Right forelimb (tissue), 1 donor: ENCODE results near the gene CLDND2.
A peak's percentile ranks its signal among the peaks of the same experiment; 100 is the strongest.
"Not testable (repeated sequence)": the region's sequence is repeated elsewhere in the genome, so short reads cannot be mapped to it uniquely, and the experiment has no call there.

ENCODE experiments used
- DNase-seq: peaks from one replicate; pipeline ENCODE4 v3.0.0-alpha.2; 2018

The CLDND2 gene, protein sequence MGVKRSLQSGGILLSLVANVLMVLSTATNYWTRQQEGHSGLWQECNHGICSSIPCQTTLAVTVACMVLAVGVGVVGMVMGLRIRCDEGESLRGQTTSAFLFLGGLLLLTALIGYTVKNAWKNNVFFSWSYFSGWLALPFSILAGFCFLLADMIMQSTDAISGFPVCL

DNA sequence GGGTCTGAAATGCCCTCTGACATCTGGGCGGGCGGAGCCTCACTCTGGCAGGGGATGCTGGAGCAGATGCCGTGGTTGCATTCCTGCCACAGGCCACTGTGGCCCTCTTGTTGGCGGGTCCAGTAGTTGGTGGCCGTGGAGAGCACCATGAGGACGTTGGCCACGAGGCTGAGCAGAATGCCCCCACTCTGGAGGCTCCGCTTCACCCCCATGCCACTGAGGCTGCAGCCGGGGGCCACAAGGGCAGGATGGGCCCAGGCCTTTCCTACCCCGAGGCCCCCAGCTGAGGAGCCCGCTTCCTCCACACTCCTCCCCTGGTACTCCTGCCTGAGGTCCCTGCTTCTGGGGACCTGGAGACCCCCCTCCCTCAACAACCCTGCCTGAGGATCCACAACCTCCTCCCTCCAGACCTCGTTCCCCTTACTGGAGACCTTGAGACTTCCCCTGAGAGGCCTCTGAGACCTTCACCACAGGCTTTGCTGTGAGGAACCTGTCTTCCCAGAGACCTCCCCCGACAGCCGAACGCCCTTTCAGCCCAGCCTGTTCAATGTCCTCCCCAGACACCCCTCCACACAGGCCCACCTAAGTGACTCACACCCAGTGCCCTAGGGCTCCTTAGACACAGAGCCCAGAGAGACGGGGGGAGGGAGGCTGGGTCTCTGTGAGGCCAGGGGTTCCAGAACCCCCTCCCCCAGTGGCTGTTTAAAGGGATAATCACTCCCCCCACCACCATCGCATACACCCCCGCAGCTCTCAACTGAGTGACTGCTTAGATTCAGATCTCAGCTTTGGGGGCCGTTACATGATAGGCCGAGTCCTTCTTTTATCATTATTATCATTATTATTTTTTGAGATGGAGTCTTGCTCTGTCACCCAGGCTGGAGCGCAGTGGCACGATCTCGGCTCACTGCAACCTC lies at the start of gene CLDND2:
Gene CLDND2 (minus strand): TSS at position 638 of the 917 bp plus-strand sequence. CDS start 426 bp downstream, at position 212.
- no peak for DNase-seq

DNA sequence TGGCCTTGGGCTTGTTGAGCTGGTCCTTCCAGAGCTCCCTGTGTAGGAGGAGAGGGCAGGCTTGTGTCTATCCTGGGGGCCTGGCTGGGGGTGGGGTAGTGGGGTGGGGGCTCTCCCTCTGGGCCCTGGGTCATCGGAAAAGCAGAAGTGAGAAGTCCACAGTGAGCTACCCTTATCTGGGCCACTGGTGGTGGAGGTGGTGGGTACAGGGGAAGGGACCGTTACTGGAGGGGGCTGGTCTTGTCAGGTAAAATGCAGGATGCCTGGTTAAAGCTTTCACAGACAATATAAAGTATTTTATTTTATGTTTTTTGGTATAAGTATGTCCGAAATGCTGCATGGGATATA lies 49.0 kb upstream of the CLDND2 start:
- no peak for DNase-seq

- no peak for DNase-seq
These were observed 48.5 kb upstream of the CLDND2 start, which contains the start of gene SIGLEC10 for GRCh38 chr19:51417107-51417809. Gene SIGLEC10 (minus strand): TSS chr19:51417642. CDS start chr19:51417581, 61 bp downstream.

DNA sequence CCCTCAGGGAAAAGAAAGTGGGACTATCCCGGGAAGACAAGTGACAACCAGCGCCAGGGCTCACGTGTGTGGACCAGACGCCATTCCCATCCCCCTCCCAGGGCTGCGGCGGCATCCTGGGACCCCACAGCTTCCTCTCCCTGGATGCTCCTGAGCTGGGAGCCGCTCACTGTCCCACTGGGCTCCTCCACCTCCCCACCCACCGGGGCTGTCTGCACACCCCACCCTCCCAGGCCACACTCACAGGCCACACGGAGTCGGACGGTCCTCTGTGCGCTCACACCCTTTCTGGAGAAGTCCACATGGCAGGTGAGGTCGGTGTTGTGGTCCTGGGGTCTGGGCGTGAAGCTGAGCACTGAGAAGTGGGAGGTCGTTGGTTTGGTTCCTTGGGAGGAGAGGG lies 47.6 kb upstream of the CLDND2 start:
- not testable (repeated sequence) for DNase-seq

DNA sequence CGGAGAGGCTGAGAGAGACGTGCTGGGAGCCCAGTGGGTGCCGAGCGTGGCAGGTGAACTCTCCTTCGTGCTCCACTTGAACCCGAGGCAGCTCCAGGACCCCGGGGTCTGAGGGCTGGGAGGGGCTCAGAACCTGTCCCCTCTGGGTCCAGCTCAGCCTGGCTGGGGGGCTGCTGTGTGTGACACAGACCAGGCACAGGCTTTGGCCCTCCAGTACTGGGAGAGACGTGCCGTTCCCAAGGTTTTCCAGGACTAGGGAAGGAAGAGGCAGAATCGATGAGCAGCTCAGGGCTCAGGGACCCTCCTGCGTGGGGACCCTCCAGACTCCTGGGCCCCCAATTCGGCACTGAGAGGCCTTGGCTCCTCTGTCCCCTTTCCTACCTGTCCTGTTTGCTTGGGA lies 46.4 kb upstream of the CLDND2 start:
- no peak for DNase-seq

- no peak for DNase-seq
These were observed 42.3 kb upstream of the CLDND2 start for GRCh38 chr19:51410950-51411748.

GRCh38 chr19:51407511-51408131 lies 38.8 kb upstream of the CLDND2 start:
- no peak for DNase-seq

- no peak for DNase-seq
These were observed 33.3 kb upstream of the CLDND2 start for GRCh38 chr19:51402117-51402516.

- DNase-seq, result not testable (repeated sequence)
These were observed 31.1 kb upstream of the CLDND2 start for GRCh38 chr19:51399936-51400335.

- DNase-seq, result no peak
These were observed 30.4 kb upstream of the CLDND2 start for GRCh38 chr19:51399231-51399630.

DNA sequence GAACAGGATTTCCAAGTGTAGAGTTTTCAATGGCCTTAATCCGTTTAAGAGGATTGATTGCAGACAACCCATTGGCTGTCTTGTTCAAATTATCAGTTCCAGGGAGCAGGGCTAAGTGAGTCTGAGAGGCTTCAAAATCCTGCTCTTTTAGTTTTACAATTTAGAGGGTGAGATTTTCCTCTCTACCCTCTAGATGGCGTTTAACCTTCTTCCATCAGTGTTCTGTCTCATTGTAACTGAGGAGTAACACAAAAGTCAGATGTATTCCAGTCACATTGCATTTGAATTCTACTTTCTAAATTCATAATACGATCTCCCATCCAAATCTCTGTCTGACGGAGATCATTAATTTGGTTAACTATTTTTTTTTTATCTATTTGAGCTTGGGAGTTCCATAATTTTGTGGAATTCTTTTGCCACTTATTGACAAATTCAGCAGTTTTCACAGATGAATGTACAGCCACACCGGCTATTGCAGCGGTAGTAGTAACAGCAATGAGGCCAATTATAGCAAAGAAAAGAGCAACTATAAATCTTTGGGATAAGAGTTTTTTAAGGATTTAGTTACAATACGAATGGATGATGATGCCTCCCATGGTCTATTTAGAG lies 29.4 kb upstream of the CLDND2 start:
- DNase-seq, result no peak

DNA sequence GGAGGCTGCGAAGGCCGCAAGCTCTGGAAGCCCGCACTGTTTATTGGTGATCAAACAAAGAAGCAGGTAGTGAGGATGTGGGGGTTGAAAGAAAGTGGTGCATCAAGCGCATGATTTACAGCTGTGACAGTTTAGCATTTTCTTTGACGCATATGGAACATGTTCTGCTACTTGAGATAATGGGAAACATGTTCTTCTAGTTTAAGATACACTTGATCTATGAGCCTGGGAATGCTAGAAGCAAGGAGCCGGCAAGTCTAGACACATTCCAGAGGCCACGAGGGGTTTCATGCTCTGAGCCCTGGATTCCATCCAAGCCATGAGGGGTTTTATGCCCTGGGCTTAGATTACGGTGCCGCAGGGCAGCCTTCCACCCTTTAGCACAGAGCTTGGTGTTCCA lies 28.6 kb upstream of the CLDND2 start:
- DNase-seq, result not testable (repeated sequence)

DNA sequence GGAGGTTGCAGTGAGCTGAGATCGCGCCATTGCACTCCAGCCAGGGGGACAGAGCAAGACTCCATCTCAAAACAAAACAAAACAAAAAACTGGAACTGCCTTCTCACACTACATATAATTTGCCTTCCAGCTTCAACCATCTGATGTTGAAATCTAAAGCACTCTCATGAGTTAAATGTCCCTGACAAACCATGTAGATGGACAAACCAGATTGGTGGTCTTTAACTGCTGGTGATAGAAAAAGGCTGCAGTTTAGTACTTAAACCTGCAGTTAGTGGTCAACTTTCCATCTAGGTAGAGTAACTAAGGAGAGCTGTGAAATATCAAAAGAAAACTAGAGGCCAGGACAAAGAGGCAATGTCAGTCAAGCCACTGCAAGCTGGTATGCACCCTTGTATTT lies 27.4 kb upstream of the CLDND2 start:
- no peak for DNase-seq

GRCh38 chr19:51394050-51394836 lies 25.4 kb upstream of the CLDND2 start:
- DNase-seq, result peak; percentile 90

DNA sequence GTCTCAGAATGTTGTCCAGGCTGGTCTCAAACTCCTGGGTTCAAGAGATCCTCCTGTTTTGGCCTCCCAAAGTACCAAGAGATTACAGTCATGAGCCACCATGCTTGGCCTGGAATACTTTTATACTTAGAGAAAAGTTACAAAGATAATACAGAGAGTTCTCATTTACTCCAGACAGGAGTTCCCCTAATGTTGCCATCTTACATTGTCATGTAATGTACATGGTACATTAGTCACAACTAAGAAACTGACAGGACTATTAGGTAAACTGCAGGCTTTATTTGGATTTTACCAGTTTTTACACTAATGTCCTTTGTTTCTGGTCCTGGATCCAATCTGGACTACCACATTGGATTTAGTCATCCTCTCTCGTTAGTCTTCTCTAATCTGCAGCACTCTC lies 23.9 kb upstream of the CLDND2 start:
- no peak for DNase-seq

GRCh38 chr19:51391073-51391611 lies 22.3 kb upstream of the CLDND2 start:
- DNase-seq, result no peak

GRCh38 chr19:51389143-51389542 lies 20.3 kb upstream of the CLDND2 start:
- DNase-seq, result no peak

DNA sequence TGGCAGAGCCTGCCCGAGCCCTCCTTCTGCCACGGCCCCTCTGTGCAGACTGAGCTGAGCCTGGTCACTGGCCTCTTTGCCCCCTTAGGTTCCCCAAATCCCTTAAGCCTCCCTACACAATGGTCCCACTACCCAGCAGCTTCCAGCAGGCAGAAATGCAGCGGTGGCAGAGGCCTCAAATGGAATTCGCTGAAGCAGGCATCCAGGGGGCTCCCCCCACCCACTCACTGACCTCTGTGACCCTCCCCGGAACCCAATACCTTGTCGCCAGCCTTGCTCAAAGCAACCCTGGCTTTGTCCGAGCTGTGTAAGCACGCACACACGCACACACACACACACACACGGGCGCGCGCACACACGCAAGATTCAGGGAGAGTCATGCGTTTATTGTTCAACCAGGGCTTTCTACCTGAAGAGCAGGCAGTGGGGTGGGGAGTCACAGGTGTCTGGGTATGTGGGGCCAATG lies 19.2 kb upstream of the CLDND2 start, which contains the start of gene LIM2:
Gene LIM2 (minus strand): TSS at position 51 of the 466 bp plus-strand sequence. CDS start 531 bp downstream, outside the sequence.
- DNase-seq, result no peak

DNA sequence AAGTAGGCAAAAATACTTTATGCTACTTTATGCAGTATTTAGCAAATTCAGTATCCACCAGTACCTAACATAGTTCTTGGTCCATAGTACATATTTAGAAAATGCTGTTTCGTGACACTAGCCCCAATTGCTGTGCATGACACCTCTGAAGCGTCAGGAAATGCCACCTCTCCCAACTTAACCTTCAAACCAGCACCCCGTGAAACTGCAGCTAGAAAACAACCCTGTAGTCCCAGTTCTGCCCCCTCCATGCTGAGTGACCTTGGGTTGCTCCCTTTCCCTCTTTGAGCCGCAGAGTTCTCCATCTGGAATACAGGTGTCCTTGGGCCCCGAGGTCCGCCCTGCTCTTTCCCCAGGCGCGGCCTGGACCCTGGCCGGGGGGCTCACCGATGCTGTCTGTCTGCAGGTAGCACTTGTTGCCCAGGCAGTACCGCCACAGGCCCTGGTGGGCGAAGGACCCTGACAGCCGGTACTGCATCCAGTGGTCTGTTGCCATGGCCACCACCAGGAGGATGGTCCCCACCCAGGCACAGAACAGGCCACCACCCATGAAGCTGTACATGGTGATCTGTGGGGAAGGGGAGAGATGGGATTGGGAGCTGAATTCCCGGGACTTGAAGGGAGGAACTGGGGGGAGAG lies 18.2 kb upstream of the CLDND2 start:
- DNase-seq, result no peak

DNA sequence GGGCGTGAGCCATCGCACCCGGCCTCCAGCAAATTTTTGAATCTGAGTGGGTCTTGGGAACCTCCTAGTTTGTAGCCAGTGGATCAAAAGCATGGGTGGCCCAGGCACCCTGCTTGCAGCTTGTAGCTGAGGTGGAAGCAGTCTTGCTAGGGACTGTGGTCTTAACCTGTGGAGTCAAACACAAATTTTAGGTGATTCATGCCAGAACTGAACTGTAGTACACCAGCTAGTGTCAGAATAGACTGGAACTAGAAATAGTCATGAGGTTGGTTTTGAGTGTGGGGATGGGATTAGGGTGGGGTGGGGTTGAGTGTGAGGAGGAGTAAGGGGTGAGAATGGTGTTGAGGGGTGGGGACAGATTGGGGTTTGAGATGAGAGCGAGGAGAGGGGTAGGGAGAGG lies 13.2 kb upstream of the CLDND2 start:
- no peak for DNase-seq
